ENCODE measurements around the gene CIRBP. TPM values are rescaled to one million over a fixed set of nuclear protein-coding genes. Genes with fewer than 3 reads are reported as not detected.

The CIRBP gene
- total RNA-seq, 1 experiment from 2014 or later, result 66.6 TPM

GRCh38 chr19:1279782-1280341 lies 10.7 kb downstream of the CIRBP start:
- Histone ChIP-seq H3K27me3 (ENCODE audit: control insufficient read depth, insufficient read depth, low read length) (no peaks in the 10 kb centered on the region), H3K36me3 (ENCODE audit: control insufficient read depth, insufficient read depth, low read length) (no peaks in the 10 kb centered on the region), H3K4me1 (ENCODE audit: control insufficient read depth, insufficient read depth, low read length) (peaks cover 5% of the 10 kb centered on the region; the same call in 1 of the 2 replicates), H3K27ac (ENCODE audit: low read length) (no peak overlapping the region), H3K4me3 (ENCODE audit: low read depth in 2 of 2, low read length in 2 of 2) (no peak overlapping the region), H3K9me3 (ENCODE audit: control insufficient read depth, insufficient read depth, low read depth, low read length) (no peaks in the 10 kb centered on the region)
- intact Hi-C loops (cut with micrococcal nuclease; ENCODE audit: unreplicated experiment), result loop anchor here (10.0 kb wide), 1 partner anchor 95 kb away; no protein-coding TSS in a partner anchor
- CTCF ChIA-PET, result interaction anchor here (0.6 to 1.0 kb wide), 3 partner anchors 12 to 253 kb away, joined by 3 to 9 read pairs (median 3); no protein-coding TSS in a partner anchor
- in situ Hi-C loops (cut with HindIII; ENCODE audit: low pct_unique_long_range_greater_than_20kb, low sequenced_read_pairs), result no loop called here
- TF ChIP-seq CTCF (IDR thresholded peaks at IDR 0.05) (peak; percentile 93), POLR2AphosphoS5 (IDR thresholded peaks at IDR 0.05; ENCODE audit: low read depth, low read length) (peak; percentile 53; the same call in 1 of the 2 replicates), SIN3A (IDR thresholded peaks at IDR 0.05; ENCODE audit: borderline replicate concordance, insufficient read depth, low read depth, low read length) (no peak)
- POLR2A ChIA-PET, result interaction anchor here (0.6 kb wide), 1 partner anchor 95 kb away, joined by 4 read pairs; no protein-coding TSS in a partner anchor
- ATAC-seq (peak; percentile 59), DNase-seq (ENCODE audit: low read depth, low spot score) (no peak)
- no TSS peak for BruUV-seq (replicated peaks)

GRCh38 chr19:1280636-1281568 lies 11.8 kb downstream of the CIRBP start:
- Histone ChIP-seq H3K9me3 (ENCODE audit: control insufficient read depth, insufficient read depth, low read depth, low read length) (no peaks in the 10 kb centered on the region), H3K4me3 (ENCODE audit: low read depth in 2 of 2, low read length in 2 of 2) (no peak overlapping the region), H3K27me3 (ENCODE audit: control insufficient read depth, insufficient read depth, low read length) (no peaks in the 10 kb centered on the region), H3K36me3 (ENCODE audit: control insufficient read depth, insufficient read depth, low read length) (no peaks in the 10 kb centered on the region), H3K4me1 (ENCODE audit: control insufficient read depth, insufficient read depth, low read length) (peaks cover 5% of the 10 kb centered on the region; the same call in 1 of the 2 replicates), H3K27ac (ENCODE audit: low read length) (no peak overlapping the region)
- BruUV-seq (replicated peaks), result no TSS peak
- in situ Hi-C loops (cut with HindIII; ENCODE audit: low pct_unique_long_range_greater_than_20kb, low sequenced_read_pairs) (no loop called here), intact Hi-C loops (cut with micrococcal nuclease; ENCODE audit: unreplicated experiment) (no loop called here)
- TF ChIP-seq REST (IDR thresholded peaks at IDR 0.05; ENCODE audit: insufficient read depth in 1 of 2, low read depth in 2 of 2, low read length in 1 of 2), result no peak
- TF ChIP-seq CTCF (IDR thresholded peaks at IDR 0.05), result no peak
- TF ChIP-seq SIN3A (IDR thresholded peaks at IDR 0.05; ENCODE audit: borderline replicate concordance, insufficient read depth, low read depth, low read length), result no peak
- TF ChIP-seq POLR2AphosphoS5 (IDR thresholded peaks at IDR 0.05; ENCODE audit: low read depth, low read length), result no peak
- no peak for TF ChIP-seq TCF7L2 (IDR thresholded peaks at IDR 0.05; ENCODE audit: low read depth, low read length)
- DNase-seq (ENCODE audit: low read depth, low spot score) (no peak), ATAC-seq (no peak)
- ChIA-PET POLR2A (interaction anchor here (0.6 kb wide), 1 partner anchor 70 kb away, joined by 3 read pairs; no protein-coding TSS in a partner anchor), CTCF (no interaction called here)

All from Panc1 (cell line).